GM18870 (cell line): ENCODE measurements around the gene ARHGAP30.
"Not testable (repeated sequence)": the region's sequence is repeated elsewhere in the genome, so short reads cannot be mapped to it uniquely, and the experiment has no call there.

Source experiments
- ATAC-seq: cut with Tn5 transposase; IDR thresholded peaks from one replicate; pipeline ENCODE4 v1.9.1; 2021; ENCODE audit warnings: moderate library complexity; ENCODE audit not compliant: unreplicated experiment

Gene ARHGAP30

DNA sequence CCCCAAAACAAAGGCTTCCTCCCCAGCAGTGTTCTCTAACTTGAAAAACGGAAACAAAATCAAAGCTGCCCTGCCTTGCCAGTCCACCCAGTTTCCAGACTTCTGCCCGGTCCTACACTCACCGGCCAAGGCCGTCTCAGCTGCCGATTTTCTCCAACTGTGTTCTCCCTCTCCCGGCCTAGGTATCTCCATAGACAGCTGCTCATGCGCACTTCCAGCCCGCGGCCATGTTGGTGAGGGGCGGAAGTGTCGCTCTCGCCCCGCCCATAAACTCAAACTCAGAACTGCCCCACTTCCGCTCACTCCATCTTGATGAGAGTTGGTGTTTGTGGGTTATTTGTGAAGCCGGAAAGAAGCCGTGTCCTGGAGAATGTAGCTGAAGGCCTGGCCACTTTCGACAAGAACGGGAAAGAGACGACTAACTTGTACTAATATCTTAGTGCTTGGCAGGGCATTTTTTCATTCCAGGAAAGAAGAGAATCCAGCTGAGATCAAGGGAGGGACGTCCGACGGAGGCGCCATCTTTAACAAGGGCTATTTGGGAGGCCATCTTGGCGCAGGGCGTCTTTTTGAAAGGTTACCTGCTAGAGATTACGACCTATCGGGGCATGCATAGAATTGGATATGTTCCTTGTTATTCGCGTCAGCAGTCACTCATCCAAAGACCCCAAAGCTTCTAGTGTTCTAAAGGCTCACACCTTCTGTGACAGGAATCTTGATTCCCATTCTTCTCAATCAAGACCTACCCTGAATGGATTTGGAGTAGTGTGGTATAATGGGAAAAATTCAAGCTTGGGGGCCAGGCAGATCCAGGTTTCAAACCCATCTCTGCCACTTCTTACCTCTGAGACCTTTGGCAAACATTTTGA, 23.7 kb downstream of the ARHGAP30 start, which contains the start of gene USF1:
Gene USF1, minus strand, starts transcription at position 242 of the 869 bp plus-strand sequence. CDS start 2,702 bp downstream, outside the sequence.
- ATAC-seq, result peak; percentile 44

GRCh38 chr1:161044908-161045735, 24.6 kb downstream of the ARHGAP30 start:
- peak; percentile 35 for ATAC-seq

GRCh38 chr1:161044535-161044907, 25.2 kb downstream of the ARHGAP30 start:
- no peak for ATAC-seq

- ATAC-seq, result no peak
Measured at GRCh38 chr1:161039546-161039945, 30.1 kb downstream of the ARHGAP30 start.

- no peak for ATAC-seq
Measured at GRCh38 chr1:161039154-161039545, 30.5 kb downstream of the ARHGAP30 start.

- ATAC-seq, result peak; percentile 65
Measured at GRCh38 chr1:161038523-161039153, 31.1 kb downstream of the ARHGAP30 start, which contains the start of gene TSTD1. TSS of gene TSTD1 (minus strand) at chr1:161038964. CDS start at chr1:161038889, 75 bp downstream.

DNA sequence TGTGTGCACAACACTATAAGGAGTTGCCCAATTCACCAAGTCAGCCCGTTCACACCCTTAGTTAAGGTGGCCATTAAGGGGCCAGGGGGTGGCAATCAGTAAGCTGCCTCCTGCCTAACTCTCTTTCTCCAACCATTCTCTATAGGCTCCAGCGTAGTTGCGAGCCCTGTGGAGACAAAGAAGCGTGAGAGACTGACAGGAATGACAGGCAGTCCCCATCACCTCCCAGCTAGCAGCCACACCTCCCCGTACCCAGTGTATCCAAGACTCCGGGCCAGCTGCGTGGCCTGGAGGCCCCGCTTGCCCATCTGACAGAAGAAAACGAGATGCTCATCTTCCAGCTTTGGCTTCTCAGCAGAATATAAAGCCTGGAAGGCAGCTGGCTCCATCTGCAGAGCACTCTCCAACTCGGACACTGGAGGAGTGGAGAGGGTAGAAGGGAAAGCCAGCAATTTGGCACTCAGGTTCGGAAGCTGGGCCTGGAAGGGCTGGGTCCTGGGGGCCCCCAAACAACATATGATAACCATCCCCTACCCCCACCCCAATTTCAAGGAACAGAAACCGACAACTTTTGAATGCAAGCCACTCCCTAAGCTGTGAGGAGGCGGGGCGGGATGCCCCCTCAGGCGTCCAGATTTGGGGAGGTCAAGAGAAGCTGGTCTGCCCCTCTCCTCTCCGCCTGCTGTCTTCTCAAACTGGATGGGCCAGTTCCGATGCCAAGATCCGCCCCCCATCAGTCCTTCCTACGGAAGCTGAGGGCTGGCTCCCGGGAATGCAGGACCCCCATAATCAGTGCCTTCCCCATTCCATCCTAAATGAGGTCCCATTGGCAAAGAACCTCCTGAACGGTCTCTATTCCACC, 31.8 kb downstream of the ARHGAP30 start:
- ATAC-seq, result no peak

DNA sequence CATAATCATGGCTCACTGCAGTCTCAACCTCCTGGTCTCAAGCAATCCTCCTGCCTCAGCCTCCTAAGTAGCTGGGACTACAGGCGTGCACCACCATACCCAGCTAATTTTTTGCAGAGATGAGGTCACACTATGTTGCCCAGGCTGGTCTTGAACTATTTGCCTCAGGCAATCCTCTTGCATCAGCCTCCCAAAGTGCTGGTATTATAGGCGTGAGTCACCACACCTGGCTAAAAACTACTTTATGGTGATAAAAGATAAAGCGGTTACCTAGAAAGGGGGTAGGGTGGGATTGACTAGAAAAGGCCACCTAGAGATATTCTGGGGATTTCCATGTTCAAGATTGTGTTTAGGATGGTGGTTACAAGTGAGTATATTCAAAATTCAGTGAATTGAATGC, 35.9 kb downstream of the ARHGAP30 start:
- ATAC-seq, result no peak

DNA sequence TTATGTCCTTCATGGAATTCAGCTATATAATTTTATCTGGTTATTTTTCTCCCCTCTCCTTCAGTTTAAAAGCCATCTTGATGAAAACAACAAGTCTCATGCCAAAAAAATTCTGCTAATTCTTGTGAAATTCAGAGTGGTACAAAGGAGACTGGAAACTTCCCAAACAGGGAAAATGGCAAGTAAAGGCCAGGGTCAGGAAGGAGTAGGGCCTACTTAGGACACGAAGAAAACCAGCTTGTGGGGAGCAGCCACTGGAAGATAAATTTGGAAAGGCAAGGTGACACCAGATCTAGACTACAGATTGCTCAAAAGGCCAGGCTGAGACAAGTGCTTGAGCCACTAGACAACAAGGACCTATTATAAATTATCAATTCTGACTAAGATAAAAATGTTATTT, 37.3 kb downstream of the ARHGAP30 start:
- ATAC-seq, result no peak

GRCh38 chr1:161031874-161032273, 37.8 kb downstream of the ARHGAP30 start:
- ATAC-seq, result no peak

- not testable (repeated sequence) for ATAC-seq
Measured at GRCh38 chr1:161029466-161029865, 40.2 kb downstream of the ARHGAP30 start.

GRCh38 chr1:161026954-161027353, 42.7 kb downstream of the ARHGAP30 start:
- not testable (repeated sequence) for ATAC-seq

- not testable (repeated sequence) for ATAC-seq
Measured at GRCh38 chr1:161022432-161022831, 47.3 kb downstream of the ARHGAP30 start.

- no peak for ATAC-seq
Measured at GRCh38 chr1:161021970-161022353, 47.7 kb downstream of the ARHGAP30 start.

- peak; percentile 70 for ATAC-seq
Measured at GRCh38 chr1:161021165-161021969, 48.3 kb downstream of the ARHGAP30 start.

GRCh38 chr1:161020509-161021164, 49.1 kb downstream of the ARHGAP30 start, which contains the start of gene F11R:
TSS of gene F11R (minus strand) at chr1:161021152. CDS start at chr1:161021073, 79 bp downstream.
- peak; percentile 34 for ATAC-seq

- ATAC-seq, result peak; percentile 5
Measured at GRCh38 chr1:161019751-161020495, 49.8 kb downstream of the ARHGAP30 start.

DNA sequence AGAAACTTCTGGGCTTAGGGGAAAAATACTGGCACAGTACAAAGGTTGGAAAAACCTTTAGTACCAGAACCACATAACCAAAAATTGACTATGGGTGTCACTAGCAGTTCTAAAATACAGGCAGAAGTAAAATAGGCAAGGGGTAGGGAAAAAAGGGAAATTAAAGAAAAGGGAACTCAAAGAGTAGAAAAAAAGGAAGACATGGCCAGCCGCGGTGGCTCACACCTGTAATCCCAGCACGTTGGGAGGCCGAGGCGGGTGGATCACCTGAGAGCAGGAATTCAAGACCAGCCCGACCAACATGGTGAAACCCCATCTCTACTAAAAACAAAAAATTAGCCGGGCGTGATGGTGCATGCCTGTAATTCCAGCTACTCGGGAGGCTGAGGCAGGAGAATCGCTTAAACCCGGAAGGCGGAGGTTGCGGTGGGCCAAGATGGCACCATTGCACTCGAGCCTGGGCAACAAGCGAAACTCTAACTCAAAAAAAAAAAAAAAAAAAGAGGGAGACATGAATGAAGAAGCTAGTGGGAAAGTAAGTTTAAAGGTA, 50.5 kb downstream of the ARHGAP30 start:
- ATAC-seq, result not testable (repeated sequence)
